ENCODE data around the gene GSE1.

GSE1 gene

GRCh38 chr16:85612801-85613603 lies at the start of gene GSE1:
Gene GSE1 (plus strand): TSS chr16:85613322. CDS start chr16:85613392, 70 bp downstream.
- peak; percentile 74 for DNase-seq

- DNase-seq: no peak
Observed at GRCh38 chr16:85563515-85564276, 49.4 kb upstream of the GSE1 start.

DNA sequence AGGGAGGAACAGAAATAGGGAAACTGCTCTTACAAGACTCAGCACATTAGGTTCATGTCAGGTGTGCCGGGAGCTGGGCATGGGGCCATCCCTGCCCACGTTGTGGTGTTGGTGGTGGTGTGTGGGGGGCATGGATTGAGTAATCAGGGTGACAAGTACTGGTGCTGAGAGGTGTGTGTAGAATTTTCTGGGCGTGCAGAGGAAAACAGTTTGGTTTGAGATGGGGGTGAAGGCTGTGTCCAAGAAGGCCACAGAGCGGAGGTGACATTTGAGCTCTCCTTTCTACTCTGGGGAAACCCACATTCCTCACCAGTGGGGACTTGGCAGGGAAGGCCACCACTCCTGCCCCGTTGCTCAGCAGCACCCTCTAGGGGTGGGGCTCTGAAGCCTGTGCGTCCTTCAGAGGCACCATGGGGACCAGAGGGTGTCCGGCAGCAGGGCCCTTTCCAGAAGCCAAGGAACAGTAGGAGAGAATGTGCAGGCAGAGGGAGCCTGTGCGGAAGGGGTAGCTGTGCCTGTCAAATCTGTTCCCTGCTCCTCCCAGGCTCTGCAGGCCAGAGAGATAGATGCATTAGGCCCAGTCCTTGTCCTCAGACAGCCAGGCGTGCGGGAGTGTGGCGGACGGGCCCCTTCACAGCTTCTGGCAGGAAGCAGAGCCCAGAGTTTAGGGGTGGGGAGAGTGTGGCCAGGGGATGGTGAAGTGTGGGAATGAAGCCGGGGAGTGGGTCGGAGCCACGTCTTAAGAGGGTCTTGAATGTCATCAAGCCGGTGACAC lies 48.7 kb upstream of the GSE1 start:
- DNase-seq: peak; percentile 30

DNA sequence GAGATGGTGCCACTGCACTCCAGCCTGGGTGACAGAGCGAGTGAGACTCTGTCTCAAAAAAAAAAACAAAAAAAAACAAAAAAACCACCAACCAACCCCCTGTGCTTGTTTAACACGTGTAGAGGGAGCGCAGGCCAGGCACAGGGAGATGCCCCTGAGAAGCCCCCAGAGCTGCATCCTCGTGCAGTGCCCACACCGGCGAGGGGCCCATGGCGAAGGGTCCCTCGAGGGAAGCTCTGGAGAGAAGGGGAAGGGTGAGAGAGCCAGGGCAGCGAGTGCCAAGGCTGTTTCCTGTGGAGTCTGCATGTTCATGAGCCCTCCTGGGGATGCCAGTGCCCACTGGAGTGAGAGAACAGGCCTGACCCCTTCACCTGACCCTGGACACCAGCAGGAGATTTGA lies 47.8 kb upstream of the GSE1 start:
- no peak for DNase-seq

- no peak for DNase-seq
Observed at GRCh38 chr16:85565801-85566526, 47.2 kb upstream of the GSE1 start.

DNA sequence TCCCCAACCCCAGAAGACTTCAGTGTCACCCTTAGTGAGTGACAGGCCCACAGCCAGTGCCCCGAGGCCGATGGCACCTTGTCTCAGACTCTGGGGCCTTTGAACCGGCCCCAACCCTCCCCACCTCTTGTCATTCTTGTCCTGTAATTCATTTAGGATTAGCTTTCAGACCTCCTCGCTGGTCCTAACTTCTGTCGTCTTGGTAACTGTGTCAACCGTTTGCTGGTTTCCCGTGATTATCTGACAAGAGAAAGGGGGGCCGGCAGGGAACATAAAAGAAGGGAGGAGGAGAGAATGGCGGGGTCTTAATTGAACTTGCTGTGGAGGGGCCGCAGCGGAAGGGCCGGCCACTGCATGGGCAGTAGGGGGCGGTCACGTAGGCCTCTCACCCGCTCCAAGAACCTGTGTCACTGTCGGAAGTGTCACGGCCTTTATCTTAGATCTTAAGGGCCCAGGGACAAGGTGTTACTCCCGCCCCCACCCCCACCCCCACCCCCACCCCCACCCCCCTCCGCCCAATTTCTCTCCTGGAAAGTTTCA lies 46.5 kb upstream of the GSE1 start:
- DNase-seq: no peak

DNA sequence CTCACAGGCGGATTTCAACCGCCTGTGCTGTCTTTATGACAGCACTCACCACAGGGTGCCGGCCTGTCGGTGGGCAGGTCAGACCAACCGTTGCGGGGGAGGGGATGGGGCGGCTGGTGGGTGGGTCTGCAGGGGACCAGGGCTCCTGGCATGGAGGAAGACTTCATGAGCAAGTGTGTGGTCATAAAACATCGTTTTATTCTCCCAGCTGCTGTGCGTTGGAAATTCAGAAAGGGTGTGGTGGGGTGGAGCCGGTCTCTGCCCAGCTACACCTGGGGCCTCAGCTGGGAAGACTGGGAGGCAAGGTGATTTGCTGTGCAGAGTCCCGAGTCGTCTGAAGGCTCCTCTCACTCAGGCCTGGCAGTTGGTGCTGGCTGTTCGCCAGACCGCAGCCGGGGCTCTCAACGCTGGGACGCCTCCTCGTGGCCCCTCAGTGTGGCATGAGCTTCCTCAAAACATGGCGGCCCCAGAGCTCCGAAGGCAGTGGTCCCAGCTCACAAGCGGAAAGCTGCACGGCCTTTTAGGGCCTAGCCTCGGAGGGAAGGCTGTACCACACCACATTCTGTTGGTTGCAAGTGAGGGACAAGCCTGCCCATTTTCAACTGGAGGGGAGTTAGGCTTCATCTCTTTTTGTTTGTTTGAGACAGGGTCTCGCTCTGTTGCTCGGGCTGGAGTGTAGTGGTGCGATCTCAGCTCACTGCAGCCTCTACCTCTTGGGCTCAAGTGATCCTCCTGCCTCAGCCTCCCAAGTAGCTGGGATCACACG lies 45.8 kb upstream of the GSE1 start:
- DNase-seq: no peak

GRCh38 chr16:85567935-85568334 lies 45.2 kb upstream of the GSE1 start:
- DNase-seq: no peak

DNA sequence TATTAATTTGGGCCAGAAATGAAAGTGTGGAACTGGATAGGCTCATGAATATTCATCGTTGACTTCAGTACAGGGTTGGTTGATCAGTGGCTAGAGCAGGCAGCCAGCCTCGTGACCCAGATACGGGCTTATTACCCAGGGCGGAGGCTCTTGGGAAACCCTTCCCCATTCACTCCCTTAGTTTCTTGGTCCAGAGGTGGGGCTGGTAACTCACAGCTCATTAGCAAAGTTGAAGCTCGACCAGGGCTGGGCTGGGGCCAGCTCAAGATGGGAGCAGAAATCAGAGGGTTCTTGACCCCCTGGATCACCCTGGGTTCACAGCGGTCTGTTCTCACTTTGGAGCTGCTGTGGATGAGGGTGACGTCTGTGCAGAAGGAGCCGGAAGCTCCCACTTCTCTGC lies 44.6 kb upstream of the GSE1 start:
- DNase-seq: no peak

DNA sequence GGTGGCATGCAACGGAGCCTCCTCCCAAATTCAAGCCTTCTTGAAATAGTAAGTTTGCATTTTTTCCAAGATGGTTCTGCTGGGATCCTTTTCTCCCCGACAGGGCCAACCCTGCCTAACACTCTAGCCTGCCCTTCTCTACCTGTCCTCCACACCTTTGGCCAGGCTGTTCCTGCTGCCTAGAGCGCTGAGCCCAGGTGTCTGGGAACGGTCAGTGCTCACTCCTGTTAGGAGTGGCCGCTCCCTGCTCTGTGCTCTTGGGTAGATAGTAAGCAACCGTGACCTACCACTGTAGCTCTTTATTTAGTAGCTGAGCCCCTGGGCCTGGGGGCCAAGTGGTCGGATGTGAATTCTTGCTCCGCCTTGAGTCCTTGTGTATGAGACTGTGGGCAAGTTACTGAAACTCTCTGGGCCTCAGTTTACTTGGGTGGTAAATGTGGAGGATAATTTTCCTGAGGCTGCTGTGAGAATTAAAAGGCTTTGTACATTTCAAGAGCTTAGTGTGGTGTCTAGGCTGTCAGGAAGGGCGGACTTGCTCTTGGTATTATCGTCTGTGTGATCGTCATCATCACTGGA lies 44.0 kb upstream of the GSE1 start:
- no peak for DNase-seq

DNA sequence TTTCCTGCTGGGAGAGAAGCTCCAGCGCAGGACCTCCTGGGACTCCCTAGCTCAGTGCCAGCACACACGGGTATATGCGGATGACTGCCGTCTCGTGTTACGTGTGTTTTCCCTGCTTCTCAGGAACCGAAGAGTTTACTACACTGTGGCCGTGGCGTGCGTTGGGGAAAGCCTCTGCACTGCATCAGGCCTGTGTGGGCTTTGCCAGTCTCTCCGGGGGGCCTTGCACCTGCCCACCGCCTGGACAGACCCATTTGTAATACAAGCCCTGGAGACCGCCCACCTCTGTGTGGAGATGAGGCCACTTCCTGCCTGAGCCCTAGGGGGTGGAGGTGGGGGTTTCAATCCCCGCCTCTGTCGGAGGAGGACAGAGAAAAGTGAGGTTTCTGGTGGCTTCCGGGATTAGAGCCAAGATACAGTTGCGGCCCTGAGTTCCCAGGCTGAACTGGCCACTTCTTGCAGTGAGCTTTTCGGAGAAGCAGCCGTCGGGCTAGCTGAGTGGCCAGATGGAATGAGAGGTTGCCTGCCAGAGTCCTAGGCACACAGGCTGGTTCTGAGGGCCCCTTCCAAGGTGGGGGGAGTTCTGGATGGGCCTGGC lies 43.4 kb upstream of the GSE1 start:
- DNase-seq: peak; percentile 60

DNA sequence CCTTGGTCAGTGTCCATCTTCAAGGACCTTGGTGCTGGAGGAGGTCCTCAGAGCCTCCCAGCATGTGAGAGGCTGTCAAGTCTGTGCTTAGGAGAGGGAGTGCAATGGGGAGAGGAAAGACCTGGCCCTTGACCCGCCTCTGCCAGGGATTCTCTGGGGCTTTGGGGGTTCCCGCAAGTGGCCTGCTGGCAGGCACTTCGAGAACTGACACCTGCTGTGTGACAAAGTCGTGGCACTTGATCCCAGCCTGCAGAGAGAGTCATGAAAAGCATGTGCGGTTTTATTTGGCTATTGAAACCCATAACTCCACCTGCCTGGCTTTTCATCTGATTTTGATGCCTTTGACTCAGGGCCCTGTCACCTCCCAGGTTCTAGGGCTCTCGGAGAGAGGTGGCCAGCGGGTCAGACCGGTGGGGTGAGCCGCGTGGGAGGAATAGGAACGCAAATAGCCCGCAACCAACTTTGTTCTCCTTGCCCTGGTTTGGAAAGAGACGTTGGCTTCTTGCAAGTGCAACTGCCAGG lies 42.8 kb upstream of the GSE1 start:
- DNase-seq: peak; percentile 26

DNA sequence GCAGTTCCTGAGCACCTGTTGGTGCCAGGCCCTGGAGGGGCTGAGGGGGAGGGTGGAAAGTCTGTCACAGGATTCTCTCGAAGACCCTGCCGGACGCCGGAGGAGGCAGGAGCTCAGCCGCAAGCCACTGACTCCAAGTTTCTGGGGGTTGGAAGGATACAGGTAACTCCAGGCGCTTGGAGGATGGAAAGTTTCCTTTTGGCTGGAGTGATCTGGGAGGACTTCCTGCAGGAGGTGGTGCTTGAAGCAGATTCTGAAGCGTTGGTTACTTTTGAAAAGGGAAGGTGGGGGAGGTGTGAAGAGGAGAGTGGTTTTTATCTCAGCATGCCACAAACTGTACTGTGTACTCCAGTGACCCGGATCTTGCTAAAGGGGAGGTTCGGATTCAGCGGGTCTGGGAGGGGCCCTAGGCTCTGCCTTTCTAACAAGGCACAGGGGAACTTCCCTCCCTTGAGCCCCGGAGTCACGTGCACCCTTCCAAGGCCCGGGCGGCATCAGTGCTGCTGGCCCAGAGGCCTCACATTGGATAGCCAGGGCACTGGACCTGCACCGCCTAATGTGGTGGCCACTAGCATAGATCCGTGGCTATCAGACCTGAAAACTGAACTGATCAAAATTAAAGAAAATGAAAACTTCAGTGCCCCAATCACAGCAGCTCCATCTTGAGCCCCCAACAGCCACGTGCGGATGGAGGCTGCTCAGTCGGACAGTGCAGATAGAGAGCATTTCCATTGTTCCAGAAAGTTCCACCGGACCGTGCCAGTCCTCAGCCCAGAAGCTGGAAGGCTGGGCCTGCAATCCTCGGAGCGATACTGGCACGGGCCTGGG lies 42.2 kb upstream of the GSE1 start:
- peak; percentile 75 for DNase-seq

GRCh38 chr16:85571563-85571812 lies 41.6 kb upstream of the GSE1 start:
- DNase-seq: no peak

DNA sequence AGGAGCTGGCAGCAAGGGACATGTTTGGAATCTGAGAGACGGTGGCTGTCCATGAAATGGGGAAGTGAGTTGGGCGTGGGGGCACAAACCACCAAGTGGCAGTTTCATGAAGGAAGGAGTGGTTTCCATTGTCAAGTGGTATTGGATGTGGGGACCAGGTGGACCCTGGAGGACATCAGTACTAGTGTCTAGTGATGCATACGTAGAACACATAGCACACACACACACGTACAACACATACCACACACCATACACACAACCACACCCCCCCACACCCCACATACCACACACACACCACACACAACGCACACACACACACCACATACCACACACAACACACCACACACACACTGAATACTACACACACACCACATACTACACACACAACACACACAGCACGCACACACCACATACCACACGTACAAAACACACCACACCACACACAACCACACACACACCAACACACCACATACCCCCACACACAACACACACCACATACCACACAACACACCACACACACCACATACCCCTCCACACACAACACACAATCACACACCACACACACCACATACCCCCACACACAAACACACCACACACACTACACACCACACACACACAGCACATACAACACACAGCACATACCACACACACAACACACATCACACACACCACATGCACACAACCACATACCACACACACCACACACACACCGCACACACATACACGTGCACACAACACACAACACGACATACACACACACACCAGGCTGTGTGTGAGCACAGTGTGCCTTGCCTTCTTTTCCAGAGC lies 41.1 kb upstream of the GSE1 start:
- DNase-seq: peak; percentile 36

GRCh38 chr16:85573045-85573695 lies 40.0 kb upstream of the GSE1 start:
- DNase-seq: no peak

DNA sequence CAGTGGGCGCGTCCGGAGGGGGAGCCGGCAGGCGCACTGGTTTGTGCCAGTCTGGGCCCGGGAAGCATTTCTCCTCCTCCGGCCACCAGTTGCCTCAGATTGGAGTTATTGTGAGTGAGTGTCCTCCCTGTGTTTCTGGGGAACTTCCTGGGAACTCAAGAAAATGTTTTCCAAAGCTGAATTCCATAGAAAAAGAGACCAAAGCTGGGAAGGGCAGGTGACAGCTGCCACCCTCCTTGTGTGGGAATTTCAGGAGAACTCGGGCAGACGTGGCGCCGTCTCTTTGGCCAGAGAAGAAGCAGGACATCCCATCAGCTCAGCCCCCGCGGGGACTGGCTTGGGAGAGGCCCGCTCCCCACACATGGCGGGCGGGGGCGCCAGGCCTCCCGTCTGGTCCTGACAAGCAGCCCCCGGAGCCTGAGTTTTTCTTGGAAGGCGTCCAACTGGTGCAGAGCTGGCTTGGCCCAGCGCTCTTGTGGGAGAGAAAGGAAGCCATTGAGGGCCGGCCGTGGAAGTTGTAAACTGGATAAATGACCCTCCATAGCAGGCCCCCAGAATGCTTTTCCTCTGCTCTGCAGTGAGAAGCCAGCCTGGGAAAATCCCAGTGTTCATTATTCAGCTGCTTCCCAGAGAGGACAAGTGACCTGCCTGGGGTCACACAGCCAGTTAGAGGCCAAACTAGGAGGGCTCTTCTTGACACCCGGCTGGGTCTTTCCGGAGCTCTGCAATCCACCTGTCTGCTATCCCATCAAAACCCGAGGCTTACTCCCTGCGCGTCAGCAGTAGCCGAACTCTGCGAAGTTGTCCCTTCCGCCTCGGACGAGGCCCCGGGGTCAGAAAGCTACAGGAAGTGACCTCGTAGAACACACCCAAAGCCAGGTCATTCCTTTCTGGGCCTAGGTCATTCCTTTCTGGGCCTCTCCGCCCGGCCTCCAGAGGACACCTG lies 39.2 kb upstream of the GSE1 start:
- DNase-seq: no peak

All from CD4-positive, alpha-beta T cell treated with Interleukin-17A for 1 hour (primary cell).